SH-SY5Y (cell line): ENCODE measurements around the gene ARHGAP24.

Source experiments
- GATA2 ChIP-seq: IDR thresholded peaks from 2 replicates; pipeline ENCODE4 v1.6.1; 2011; ENCODE audit warnings: mild to moderate bottlenecking, low read depth, low read length
- GATA3 ChIP-seq: IDR thresholded peaks from 2 replicates; pipeline ENCODE4 v1.6.1; 2011; ENCODE audit warnings: low read depth, mild to moderate bottlenecking, low read length, moderate library complexity

GRCh38 chr4:85777908-85778631 is 303.1 kb downstream of the ARHGAP24 start:
- TF ChIP-seq GATA2, result no peak
- TF ChIP-seq GATA3, result no peak
